ENCODE data around the gene EPM2A. TPM values are rescaled to one million over a fixed set of nuclear protein-coding genes. Genes with fewer than 3 reads are reported as not detected.

EPM2A gene
- polyA plus RNA-seq, 2 of the 4 experiments (the other 2 are of a cell fraction), result 2.4 to 3.0 TPM

DNA sequence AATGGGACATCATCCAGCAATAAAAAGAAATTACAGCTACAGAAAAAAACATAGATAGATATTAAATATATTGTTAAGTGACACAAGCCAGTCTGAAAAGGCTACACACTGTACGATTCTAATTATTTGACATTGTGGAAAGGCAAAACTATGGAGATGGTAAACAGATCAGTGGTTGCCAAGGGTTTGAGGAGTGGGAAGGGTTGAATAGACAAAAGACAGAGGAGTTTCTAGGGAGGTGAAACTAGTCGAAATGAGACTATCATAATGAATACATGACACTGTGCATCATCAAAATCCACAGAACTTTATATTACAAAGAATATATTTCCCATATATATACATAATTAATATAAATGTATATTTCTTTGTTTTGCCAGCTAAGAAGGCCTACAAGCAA lies 9.8 kb downstream of the EPM2A start:
- ATAC-seq (no peak), DNase-seq (ENCODE audit: low read depth in 1 of 2, low spot score in 1 of 2) (no peak), FAIRE-seq (no peak)
- CTCF ChIA-PET, result no interaction called here
- H3K4me2 ChIP-seq, result no peak overlapping the region
- POLR2A ChIA-PET, result no interaction called here
- no peak overlapping the region for H3K4me3 ChIP-seq
- WGBS (ENCODE audit: missing lambda C conversion rate), result 71% methylated on average over 2 of the region's 2 CpGs
- H3K27ac ChIP-seq, result no peak overlapping the region
- peaks cover 3% of the 10 kb centered on the region; the same call in 1 of the 3 replicates for H3K9me3 ChIP-seq
- TF ChIP-seq, protein P1, sequence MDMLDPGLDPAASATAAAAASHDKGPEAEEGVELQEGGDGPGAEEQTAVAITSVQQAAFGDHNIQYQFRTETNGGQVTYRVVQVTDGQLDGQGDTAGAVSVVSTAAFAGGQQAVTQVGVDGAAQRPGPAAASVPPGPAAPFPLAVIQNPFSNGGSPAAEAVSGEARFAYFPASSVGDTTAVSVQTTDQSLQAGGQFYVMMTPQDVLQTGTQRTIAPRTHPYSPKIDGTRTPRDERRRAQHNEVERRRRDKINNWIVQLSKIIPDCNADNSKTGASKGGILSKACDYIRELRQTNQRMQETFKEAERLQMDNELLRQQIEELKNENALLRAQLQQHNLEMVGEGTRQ (IDR thresholded peaks at IDR 0.05), result no peak
- TF ChIP-seq KDM1A (IDR thresholded peaks at IDR 0.05; ENCODE audit: low read depth) (no peak), KDM5A (IDR thresholded peaks at IDR 0.05) (no peak), HOXB13 (CRISPR knock-in tag; IDR thresholded peaks at IDR 0.05; ENCODE audit: low read depth) (no peak), PHF8 (IDR thresholded peaks at IDR 0.05; ENCODE audit: borderline replicate concordance, low read depth) (no peak), MAFK (IDR thresholded peaks at IDR 0.05; ENCODE audit: partially characterized antibody) (no peak)
- TF ChIP-seq, protein P2, sequence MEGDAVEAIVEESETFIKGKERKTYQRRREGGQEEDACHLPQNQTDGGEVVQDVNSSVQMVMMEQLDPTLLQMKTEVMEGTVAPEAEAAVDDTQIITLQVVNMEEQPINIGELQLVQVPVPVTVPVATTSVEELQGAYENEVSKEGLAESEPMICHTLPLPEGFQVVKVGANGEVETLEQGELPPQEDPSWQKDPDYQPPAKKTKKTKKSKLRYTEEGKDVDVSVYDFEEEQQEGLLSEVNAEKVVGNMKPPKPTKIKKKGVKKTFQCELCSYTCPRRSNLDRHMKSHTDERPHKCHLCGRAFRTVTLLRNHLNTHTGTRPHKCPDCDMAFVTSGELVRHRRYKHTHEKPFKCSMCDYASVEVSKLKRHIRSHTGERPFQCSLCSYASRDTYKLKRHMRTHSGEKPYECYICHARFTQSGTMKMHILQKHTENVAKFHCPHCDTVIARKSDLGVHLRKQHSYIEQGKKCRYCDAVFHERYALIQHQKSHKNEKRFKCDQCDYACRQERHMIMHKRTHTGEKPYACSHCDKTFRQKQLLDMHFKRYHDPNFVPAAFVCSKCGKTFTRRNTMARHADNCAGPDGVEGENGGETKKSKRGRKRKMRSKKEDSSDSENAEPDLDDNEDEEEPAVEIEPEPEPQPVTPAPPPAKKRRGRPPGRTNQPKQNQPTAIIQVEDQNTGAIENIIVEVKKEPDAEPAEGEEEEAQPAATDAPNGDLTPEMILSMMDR (IDR thresholded peaks at IDR 0.05), result no peak
- TF ChIP-seq, protein P3, sequence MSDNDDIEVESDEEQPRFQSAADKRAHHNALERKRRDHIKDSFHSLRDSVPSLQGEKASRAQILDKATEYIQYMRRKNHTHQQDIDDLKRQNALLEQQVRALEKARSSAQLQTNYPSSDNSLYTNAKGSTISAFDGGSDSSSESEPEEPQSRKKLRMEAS (IDR thresholded peaks at IDR 0.05), result no peak
- TF ChIP-seq, protein P4, sequence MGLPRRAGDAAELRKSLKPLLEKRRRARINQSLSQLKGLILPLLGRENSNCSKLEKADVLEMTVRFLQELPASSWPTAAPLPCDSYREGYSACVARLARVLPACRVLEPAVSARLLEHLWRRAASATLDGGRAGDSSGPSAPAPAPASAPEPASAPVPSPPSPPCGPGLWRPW (IDR thresholded peaks at IDR 0.05), result no peak
- H3K4me1 ChIP-seq, result no peaks in the 10 kb centered on the region

DNA sequence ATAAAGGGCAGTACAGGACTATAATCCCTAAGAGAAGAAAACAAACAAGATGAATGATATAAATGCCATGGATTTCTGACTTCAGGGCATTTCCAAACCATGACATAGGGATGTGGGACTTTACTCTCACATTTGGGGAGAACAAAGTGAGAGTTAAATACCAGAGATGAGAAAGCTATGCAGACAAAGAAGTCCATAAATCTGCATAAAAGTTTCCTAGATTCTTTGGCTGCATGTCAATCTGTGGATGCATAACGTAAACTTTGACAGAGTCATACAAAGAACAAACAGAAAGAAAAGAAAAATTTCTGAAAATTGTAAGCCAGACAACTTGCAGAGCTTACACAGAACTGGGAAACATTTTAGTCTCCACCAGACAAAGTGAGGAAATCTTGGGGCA lies 11.7 kb downstream of the EPM2A start:
- Histone ChIP-seq H3K27ac (no peak overlapping the region), H3K4me1 (no peaks in the 10 kb centered on the region), H3K4me2 (no peak overlapping the region), H3K9me3 (no peaks in the 10 kb centered on the region), H3K4me3 (no peak overlapping the region)
- 61% methylated on average over 1 of the region's 1 CpG for WGBS (ENCODE audit: missing lambda C conversion rate)
- FAIRE-seq, result no peak
- no peak for DNase-seq (ENCODE audit: low read depth in 1 of 2, low spot score in 1 of 2)
- ChIA-PET CTCF (no interaction called here), POLR2A (no interaction called here)
- TF ChIP-seq EP300 (IDR thresholded peaks at IDR 0.05) (no peak), NR3C1 (IDR thresholded peaks at IDR 0.05) (no peak), MAZ (IDR thresholded peaks at IDR 0.05; ENCODE audit: borderline replicate concordance, low read depth, low read length) (no peak), POLR2A (IDR thresholded peaks at IDR 0.05; ENCODE audit: low read length) (no peak), CBX8 (IDR thresholded peaks at IDR 0.05) (no peak), CHD2 (IDR thresholded peaks at IDR 0.05; ENCODE audit: low read length, partially characterized antibody) (no peak), RNF2 (IDR thresholded peaks at IDR 0.05; ENCODE audit: borderline replicate concordance, low read depth) (no peak), TFCP2L1 (CRISPR knock-in tag; IDR thresholded peaks at IDR 0.05) (no peak), HDAC2 (IDR thresholded peaks at IDR 0.05) (no peak), NPAS2 (CRISPR knock-in tag; IDR thresholded peaks at IDR 0.05; ENCODE audit: borderline replicate concordance) (no peak), CHD4 (IDR thresholded peaks at IDR 0.05; ENCODE audit: borderline replicate concordance) (no peak), TP53 (CRISPR knock-in tag; IDR thresholded peaks at IDR 0.05) (no peak), CEBPB (IDR thresholded peaks at IDR 0.05) (no peak), ZFP36 (IDR thresholded peaks at IDR 0.05; ENCODE audit: borderline replicate concordance, partially characterized antibody) (no peak)
- TF ChIP-seq, protein P5, sequence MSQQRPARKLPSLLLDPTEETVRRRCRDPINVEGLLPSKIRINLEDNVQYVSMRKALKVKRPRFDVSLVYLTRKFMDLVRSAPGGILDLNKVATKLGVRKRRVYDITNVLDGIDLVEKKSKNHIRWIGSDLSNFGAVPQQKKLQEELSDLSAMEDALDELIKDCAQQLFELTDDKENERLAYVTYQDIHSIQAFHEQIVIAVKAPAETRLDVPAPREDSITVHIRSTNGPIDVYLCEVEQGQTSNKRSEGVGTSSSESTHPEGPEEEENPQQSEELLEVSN (IDR thresholded peaks at IDR 0.05; ENCODE audit: borderline replicate concordance, low read depth), result no peak
- TF ChIP-seq, protein P6, sequence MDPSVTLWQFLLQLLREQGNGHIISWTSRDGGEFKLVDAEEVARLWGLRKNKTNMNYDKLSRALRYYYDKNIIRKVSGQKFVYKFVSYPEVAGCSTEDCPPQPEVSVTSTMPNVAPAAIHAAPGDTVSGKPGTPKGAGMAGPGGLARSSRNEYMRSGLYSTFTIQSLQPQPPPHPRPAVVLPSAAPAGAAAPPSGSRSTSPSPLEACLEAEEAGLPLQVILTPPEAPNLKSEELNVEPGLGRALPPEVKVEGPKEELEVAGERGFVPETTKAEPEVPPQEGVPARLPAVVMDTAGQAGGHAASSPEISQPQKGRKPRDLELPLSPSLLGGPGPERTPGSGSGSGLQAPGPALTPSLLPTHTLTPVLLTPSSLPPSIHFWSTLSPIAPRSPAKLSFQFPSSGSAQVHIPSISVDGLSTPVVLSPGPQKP (IDR thresholded peaks at IDR 0.05; ENCODE audit: low read depth, low read length), result no peak
- TF ChIP-seq, protein P1 (IDR thresholded peaks at IDR 0.05), result no peak
- TF ChIP-seq, protein P7, sequence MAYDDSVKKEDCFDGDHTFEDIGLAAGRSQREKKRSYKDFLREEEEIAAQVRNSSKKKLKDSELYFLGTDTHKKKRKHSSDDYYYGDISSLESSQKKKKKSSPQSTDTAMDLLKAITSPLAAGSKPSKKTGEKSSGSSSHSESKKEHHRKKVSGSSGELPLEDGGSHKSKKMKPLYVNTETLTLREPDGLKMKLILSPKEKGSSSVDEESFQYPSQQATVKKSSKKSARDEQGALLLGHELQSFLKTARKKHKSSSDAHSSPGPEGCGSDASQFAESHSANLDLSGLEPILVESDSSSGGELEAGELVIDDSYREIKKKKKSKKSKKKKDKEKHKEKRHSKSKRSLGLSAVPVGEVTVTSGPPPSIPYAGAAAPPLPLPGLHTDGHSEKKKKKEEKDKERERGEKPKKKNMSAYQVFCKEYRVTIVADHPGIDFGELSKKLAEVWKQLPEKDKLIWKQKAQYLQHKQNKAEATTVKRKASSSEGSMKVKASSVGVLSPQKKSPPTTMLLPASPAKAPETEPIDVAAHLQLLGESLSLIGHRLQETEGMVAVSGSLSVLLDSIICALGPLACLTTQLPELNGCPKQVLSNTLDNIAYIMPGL (CRISPR knock-in tag; IDR thresholded peaks at IDR 0.05; ENCODE audit: borderline replicate concordance), result no peak
- no peak for ATAC-seq

Measured in A549 (cell line).